HepG2 (cell line): ENCODE results near the gene SLC16A9. TPM values are rescaled to one million over a fixed set of nuclear protein-coding genes. Genes with fewer than 3 reads are reported as not detected.

ENCODE experiments used
- BRCA1 ChIP-seq: sonication (generic); formaldehyde crosslinking; IDR thresholded peaks from 2 replicates; pipeline ENCODE4 v1.4.0; 2020; ENCODE audit warnings: missing genetic modification reagents
- DMTF1 ChIP-seq: sonication (generic); formaldehyde crosslinking; IDR thresholded peaks from 2 replicates; pipeline ENCODE4 v1.4.0; 2020; ENCODE audit warnings: mild to moderate bottlenecking, missing genetic modification reagents
- GFI1 ChIP-seq: sonication (generic); formaldehyde crosslinking; IDR thresholded peaks from 2 replicates; pipeline ENCODE4 v1.5.0; 2020; ENCODE audit warnings: missing genetic modification reagents, mild to moderate bottlenecking, borderline replicate concordance
- KDM4B ChIP-seq: sonication (generic); formaldehyde crosslinking; IDR thresholded peaks from 2 replicates; pipeline ENCODE4 v1.4.0; 2020; ENCODE audit warnings: missing genetic modification reagents
- LCORL ChIP-seq, 2 experiments: fragments of 450-650 bp in 1 of 2; sonication (generic) in 1 of 2; formaldehyde crosslinking in 1 of 2; IDR thresholded peaks; 2 replicates each; pipeline versions ENCODE4 v1.5.0 to v1.6.1; 2017 to 2020; ENCODE audit warnings: antibody characterized with exemption in 1 of 2, missing genetic modification reagents in 1 of 2
- MLX ChIP-seq: IDR thresholded peaks from 2 replicates; pipeline ENCODE4 v1.6.1; 2016
- NCOR1 ChIP-seq: fragments of 200-600 bp; sonication (generic); IDR thresholded peaks from 2 replicates; pipeline ENCODE4 v1.7.0; 2017; ENCODE audit warnings: antibody characterized with exemption, low read length, borderline replicate concordance
- POLR2A ChIP-seq, 2 experiments: IDR thresholded peaks; 2 replicates each; pipeline ENCODE4 v1.6.1; 2011; ENCODE audit warnings: low read depth in 2 of 2, low read length in 2 of 2, mild to moderate bottlenecking in 1 of 2, moderate library complexity in 1 of 2; ENCODE audit not compliant: insufficient read depth in 1 of 2
- REPIN1 ChIP-seq: sonication (generic); formaldehyde crosslinking; IDR thresholded peaks from 2 replicates; pipeline ENCODE4 v1.8.0; 2022; ENCODE audit warnings: missing genetic modification reagents, low read depth, mild to moderate bottlenecking, borderline replicate concordance
- TAF1 ChIP-seq: sonication (generic); formaldehyde crosslinking; IDR thresholded peaks from 2 replicates; pipeline ENCODE4 v1.4.0; 2020; ENCODE audit warnings: missing genetic modification reagents
- THRA ChIP-seq: sonication (generic); formaldehyde crosslinking; IDR thresholded peaks from 2 replicates; pipeline ENCODE4 v1.4.0; 2020; ENCODE audit warnings: missing genetic modification reagents, borderline replicate concordance
- ZBTB46 ChIP-seq: sonication (generic); formaldehyde crosslinking; IDR thresholded peaks from 2 replicates; pipeline ENCODE4 v1.4.0; 2020; ENCODE audit warnings: mild to moderate bottlenecking, missing genetic modification reagents, borderline replicate concordance
- ZC3H13 ChIP-seq: sonication (generic); formaldehyde crosslinking; IDR thresholded peaks from 2 replicates; pipeline ENCODE4 v1.8.1; 2023; ENCODE audit warnings: mild to moderate bottlenecking, missing genetic modification reagents, moderate library complexity
- ZNF644 ChIP-seq: IDR thresholded peaks from 2 replicates; pipeline ENCODE4 v1.6.1; 2016; ENCODE audit warnings: low read depth
- ZNF646 ChIP-seq: sonication (generic); formaldehyde crosslinking; IDR thresholded peaks from 2 replicates; pipeline ENCODE4 v1.9.0; 2021; ENCODE audit warnings: mild to moderate bottlenecking, missing genetic modification reagents
- polyA plus RNA-seq, 8 experiments: library from polyadenylated mRNA; depleted of rRNA in 3 of 8; stranded (reverse) in 7 of 8; unstranded in 1 of 8; fragments of >200 nt; fragmentation: Illumina TruSeq in 4 of 8; extraction: Trizol in 4 of 8; gene quantifications; 2 replicates each; pipeline versions ENCODE4 v1.2.1 to v1.2.3, GENCODE V29; 2011 to 2016; ENCODE audit warnings: low read depth in 4 of 8, missing spikeins in 1 of 8, mixed read lengths in 1 of 8; ENCODE audit not compliant: insufficient read depth in 1 of 8
- total RNA-seq, 5 experiments: library from RNA; depleted of rRNA; stranded (reverse); fragments of >200 nt; fragmentation: Illumina TruSeq; extraction: Trizol; gene quantifications; 2 replicates each; pipeline ENCODE4 v1.2.3, GENCODE V29; 2016; ENCODE audit warnings: low read depth in 1 of 5

The SLC16A9 gene
- total and polyA plus RNA-seq, 2 of the 13 experiments (the other 11 are each of a cell fraction or from before 2014, with no cell fraction given): 0.01 to 0.09 TPM

GRCh38 chr10:59677253-59677831 is 32.3 kb downstream of the SLC16A9 start (continued):
- no peak for TF ChIP-seq ZBTB46
- 0 out of 2 replicates have a peak, but pooled peaks have one; percentile 33 for TF ChIP-seq THRA (CRISPR knock-in tag)
- no peak for TF ChIP-seq DMTF1
- no peak for TF ChIP-seq GFI1 (CRISPR knock-in tag)
- no peak for TF ChIP-seq BRCA1 (CRISPR knock-in tag)
- no peak for TF ChIP-seq KDM4B
- TF ChIP-seq NCOR1: no peak
- TF ChIP-seq LCORL (IDR thresholded peaks at IDR 0.05): no peak
- TF ChIP-seq LCORL (CRISPR knock-in tag; IDR thresholded peaks at IDR 0.05): no peak
- no peak for TF ChIP-seq ZNF646 (CRISPR knock-in tag)
- TF ChIP-seq TAF1 (CRISPR knock-in tag): no peak
- TF ChIP-seq POLR2A (IDR thresholded peaks at IDR 0.05; ENCODE audit: insufficient read depth in 1 of 2, low read depth in 2 of 2, low read length in 2 of 2): no peak
- no peak for TF ChIP-seq ZC3H13 (CRISPR knock-in tag)
- TF ChIP-seq ZNF644 (CRISPR knock-in tag): no peak
- no peak for TF ChIP-seq MLX (CRISPR knock-in tag)
- TF ChIP-seq REPIN1 (CRISPR knock-in tag): peak; percentile 49; the same call in 1 of the 2 replicates
